HG02571 (cell line): ENCODE data around the gene ATF7.
"Not testable (repeated sequence)": the region's sequence is repeated elsewhere in the genome, so short reads cannot be mapped to it uniquely, and the experiment has no call there.

Experiments
- ATAC-seq: cut with Tn5 transposase; IDR thresholded peaks from one replicate; pipeline ENCODE4 v1.9.1; 2021; ENCODE audit warnings: mild to moderate bottlenecking, moderate library complexity; ENCODE audit not compliant: unreplicated experiment

The ATF7 gene

GRCh38 chr12:53599579-53599978, 26.6 kb downstream of the ATF7 start:
- no peak for ATAC-seq

DNA sequence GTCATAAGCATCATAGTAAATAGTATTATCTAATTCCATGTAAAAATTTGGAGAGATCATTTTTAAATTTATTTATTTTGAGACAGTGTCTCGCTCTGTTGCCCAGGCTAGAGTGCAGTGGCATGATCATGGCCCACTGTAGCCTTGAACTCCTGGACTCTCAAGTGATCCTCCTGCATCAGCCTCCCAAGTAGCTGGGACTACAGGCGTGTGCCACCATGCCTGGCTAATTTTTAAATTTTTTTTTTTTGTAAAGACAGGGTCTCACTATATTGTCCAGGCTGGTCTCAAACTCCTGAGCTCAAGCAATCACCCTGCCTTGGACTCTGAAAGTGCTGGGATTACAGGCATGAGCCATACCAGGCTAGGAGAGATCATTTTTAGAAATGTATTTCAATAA, 27.2 kb downstream of the ATF7 start:
- ATAC-seq: not testable (repeated sequence)

DNA sequence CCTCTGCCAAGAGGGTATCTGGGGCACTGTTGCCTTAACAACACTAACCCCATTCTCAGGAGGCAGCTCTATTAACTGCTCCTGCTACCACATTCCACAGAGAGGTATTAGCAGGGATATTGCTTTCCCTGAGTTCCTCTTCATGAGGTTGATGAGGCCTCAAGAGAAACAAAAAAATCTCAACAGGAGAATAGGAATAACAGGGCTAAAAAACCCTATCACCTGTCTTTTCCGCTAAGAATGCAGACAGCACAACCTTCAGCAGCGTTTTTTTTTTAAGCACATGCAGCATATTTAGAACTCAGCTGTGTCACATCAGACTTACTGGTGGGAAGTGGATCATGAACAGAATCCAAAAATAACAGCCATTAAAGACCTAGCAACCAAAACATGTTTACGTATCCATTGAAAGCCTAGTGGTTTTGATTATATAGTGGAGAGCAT, 29.2 kb downstream of the ATF7 start:
- ATAC-seq: no peak

GRCh38 chr12:53594897-53595615, 31.1 kb downstream of the ATF7 start:
- ATAC-seq: no peak

DNA sequence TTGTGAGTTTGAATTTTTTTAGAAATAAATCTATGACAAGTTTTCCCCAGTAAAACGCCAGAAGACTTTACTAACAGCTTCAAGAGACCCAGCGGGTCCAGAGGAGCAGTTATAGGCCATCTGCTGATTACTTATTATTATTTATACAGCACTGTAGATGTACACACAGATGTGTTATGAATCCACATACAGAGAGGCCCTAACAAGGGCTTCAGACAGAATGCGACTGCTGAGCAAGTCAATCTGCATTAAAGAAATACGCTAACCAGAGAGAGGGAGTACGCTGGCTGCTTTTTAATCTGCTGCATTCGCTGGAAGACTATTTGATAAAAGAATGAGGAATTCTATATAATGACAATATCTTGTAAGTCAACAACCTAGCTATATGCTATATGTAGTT, 32.5 kb downstream of the ATF7 start:
- no peak for ATAC-seq

DNA sequence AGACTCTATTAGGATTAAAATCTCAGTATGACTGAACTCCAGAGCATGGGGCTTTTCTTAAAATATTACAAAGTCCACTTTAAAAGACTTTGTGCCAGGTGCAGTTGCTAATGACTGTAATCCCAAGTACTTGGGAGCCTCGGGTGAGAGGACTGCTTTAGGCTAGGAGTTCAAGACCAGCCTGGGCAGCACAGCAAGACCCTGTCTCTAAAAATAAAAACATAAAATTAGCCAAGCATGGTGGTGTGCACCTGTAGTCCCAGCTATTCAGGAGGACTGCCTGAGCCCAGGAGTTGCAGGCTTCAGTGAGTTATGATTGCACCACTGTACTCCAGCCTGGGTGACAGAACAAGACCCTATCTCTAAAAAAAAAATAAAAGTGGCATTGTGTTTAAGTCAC, 33.2 kb downstream of the ATF7 start:
- ATAC-seq: no peak

- ATAC-seq: no peak
Observed at GRCh38 chr12:53592426-53592825, 33.8 kb downstream of the ATF7 start.

DNA sequence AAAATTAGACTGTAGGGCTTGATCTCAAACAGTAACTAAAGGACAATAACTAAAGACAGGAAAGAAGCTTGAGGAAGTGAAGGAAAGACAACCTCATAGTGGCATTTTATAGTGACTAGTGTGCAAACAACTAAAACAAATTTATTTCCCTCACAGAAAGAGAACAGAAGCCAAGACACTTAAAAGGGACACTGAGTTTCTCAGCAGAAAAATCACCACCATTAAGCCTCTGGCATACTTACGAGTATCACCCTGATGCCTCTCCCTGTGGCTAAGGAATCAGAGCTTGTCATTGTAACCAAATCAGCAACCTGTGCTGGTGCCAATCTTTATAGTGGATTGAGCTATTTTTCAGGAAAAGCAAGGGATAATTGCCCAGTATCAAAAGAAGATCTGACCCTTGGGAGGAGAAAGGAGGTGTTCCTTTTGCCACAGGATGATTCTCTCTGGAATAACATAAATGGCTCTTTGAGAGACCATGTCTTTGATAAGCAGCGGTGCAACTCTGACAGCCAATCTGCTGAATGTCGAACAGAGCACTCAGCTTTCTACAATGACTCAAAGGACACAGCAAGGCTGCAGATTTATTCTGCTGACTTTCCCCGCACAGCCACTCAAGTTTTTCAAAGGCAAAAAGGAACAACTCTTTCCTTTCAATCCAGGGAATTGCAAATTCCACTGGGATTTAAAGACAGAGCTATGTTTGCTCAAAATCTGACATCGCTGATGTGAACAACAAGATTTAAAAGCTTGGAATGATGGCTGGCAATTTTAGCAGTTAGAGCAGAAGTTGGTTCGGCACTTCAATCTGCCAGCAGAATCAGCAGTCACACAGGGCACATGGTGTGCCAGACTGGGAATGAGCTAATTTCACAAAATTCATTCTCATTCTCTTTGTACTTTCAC, 34.6 kb downstream of the ATF7 start:
- no peak for ATAC-seq

DNA sequence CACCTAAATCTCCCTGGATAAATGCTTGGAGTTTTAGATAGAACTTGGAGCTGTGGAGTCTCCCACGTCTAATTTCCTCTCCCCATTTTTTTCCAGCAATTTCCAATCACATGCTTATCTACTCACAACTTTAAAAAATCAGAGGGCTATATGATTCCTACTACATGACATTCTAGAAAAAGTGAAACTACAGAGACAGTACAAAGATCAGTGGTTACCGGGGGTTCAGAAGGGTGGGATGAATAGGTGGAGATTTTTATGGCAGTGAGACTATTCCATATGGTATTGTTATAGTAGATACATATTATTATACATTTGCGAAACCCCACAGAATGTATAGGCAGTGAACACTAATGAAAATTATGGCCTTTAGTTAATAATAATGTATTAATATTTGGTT, 35.5 kb downstream of the ATF7 start:
- no peak for ATAC-seq

GRCh38 chr12:53589915-53590314, 36.3 kb downstream of the ATF7 start:
- ATAC-seq: no peak

DNA sequence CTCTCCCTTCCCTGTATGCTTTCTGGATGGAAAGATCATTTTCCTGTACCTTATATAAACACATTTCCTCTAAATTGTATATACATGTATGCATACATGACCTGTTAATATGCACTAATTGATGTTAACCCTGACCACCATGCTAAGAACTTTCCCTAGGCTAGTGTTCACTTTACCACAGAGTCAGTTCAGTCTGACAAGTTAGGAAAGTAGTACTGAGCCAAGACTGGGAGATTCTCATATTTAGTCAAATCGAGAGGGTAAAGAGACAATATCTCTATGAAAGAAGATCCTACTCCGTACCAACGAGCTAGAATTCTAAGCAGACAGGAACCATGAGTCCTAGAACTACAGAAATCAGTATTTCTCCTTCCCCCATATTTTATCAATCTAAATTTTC, 36.8 kb downstream of the ATF7 start:
- no peak for ATAC-seq

DNA sequence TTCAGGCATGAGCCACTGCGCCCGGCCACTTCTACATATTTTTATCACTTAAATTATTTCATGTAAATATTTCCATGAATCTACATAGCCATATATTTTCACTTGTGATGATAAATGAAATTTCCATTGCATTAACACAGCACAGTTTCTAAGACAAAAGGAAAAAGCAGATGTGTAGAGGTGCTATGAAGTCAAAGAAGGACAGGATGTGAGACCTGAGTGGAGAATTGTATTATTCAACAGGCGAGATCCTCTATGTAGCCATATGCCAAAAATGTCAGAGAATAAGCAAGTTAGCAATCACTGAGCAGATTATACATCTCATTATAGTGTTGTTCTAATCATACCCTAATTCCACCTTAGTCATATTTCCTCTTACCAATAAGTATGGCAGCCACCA, 38.1 kb downstream of the ATF7 start:
- ATAC-seq: no peak

DNA sequence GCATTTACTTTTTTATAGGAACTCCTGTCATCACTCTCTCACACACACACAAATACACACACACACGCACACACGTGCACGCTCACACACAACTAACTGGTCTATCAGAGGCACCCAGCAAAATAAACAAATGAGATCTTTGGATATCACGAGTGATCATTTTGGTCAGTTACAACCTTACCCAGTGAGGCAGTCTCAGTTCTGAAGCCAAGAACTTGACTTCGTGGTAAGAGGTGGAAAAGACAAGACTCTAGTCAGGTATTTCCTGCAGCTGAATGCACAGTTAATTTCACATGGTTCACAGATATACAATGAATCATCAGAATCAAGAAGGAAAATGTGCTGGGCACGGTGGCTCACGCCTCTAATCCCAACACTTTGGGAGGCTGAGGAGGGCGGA, 39.4 kb downstream of the ATF7 start:
- ATAC-seq: no peak

DNA sequence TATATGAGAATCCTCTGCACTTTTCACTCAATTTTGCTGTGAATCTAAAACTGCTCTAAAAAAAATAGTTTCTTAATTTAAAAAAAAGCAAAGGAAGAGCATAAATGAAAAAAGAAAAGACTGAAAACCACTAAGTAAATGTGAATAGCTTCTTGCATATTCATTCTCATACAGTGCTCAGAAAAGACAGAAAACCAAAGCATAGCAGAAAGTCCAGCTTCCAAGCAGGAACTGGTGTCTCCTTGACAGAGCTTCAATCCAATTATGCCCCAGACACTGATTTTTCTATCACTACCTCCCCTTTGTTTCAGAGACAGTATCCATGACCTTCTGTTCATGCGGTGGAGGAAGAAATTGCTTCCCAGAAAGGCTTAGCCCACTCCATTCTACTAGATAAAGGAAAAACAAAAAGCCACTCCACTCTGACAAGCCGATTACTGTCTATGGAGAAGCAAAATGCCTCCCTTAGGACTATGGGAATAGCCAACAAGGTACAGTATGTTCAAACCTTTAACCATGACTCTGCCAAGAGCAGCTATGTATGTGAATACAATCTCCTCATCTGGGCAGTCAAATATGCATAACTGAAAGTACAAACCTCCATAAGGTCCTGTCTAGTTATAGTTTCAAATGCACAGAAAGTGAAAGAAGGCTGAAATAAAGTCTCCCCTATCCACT, 40.6 kb downstream of the ATF7 start:
- ATAC-seq: peak; percentile 53

- peak; percentile 59 for ATAC-seq
Observed at GRCh38 chr12:53579545-53579955, 46.6 kb downstream of the ATF7 start.

DNA sequence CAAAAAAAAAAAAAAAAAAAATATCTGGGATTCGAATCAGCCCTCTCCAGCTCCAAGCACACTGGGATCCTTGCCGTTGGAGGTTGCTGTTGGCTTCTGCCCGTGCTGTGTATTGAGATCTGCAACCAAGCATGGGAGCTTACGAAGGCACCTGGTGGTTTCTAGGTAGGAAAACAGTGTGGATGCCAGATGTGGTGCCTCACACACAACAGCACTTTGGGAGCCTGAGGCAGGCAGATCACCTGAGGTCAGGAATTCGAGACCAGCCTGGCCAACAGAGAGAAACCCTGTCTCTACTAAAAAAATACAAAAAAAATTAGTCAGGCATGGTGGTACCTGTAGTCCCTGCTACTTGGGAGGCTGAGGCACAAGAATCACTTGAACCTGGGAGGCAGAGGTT, 47.4 kb downstream of the ATF7 start:
- no peak for ATAC-seq

DNA sequence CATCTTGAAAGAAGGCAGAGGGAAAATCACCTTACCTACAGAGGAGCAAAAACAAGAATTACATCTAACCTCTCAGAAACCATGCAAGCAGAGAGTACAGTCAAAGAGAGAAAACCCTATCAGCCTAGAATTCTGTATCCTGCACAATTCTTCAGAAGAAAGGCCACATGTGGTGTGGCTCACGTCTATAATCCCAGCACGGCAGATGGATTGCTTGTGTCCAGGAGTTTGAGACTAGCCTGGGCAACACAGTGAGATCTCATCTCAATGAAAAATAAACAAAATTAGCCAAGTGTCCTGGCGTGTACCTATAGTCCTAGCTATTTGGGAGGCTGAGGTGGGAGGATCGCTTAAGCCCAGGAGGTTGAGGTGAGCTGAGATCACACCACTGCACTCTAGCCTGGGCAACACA, 48.2 kb downstream of the ATF7 start:
- ATAC-seq: no peak

DNA sequence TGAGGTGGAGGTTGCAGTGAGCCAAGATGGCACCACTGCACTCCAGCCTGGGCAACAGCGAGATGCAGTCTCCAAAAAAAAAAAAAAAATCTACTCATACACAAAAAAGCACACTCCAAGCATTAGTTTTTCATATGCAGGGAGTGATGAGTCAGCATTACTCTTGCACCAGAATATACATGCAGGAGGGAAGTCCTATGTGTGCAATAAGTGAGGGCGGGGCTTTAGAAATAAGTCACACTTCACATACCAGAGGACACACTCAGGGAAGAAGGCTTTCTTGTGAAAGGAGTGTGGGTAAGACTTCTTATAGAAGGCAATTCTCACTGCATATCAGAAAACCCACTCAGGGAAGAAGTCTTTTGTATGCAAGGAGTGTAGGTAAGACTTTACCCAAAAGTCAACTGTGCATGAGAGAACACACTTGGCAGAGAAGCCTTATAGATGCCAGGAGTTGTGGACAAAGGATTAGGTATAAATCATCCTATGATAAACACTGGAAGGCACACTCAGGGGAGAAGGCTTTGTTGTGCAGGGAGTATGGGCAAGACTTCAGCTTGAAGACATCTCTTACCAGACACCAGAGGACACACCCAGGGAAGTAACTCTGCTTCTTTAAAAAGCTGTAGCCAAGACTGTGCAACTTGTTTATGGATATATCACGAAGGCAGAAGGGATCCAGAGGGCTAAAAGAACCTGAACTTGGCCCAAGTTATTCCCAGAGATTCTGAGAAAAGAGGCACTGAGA, 50.5 kb downstream of the ATF7 start:
- ATAC-seq: no peak

DNA sequence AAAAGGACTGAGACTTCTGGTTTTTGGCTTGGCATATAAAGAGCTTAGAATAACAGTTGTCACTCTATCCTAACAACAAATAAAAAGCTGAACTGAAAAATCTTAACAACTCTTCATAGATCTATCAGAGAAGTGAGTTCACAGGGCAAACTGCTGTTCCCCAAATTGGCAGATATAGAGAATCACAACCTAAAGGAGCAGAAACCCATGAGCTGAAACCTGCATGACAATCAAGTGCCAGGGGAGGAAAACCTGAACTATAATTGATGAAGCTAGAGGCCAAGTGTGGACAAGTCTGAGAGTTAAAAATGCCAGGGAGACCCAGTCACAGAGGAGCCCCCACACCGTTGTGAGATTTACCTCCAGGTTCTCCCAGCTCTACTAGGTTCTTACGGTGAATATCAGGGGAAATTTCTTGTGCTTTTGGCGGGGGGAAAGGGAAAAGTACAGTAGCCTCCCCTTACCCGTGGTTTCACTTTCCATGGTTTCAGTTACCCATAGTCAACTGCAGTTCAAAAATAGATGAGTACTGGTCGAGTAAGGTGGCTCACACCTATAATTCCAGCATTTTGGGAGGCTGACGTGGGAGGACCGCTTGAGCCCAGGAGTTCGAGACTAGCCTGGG, 53.9 kb downstream of the ATF7 start:
- no peak for ATAC-seq

- ATAC-seq: no peak
Observed at GRCh38 chr12:53571295-53571694, 54.9 kb downstream of the ATF7 start.
